HG03196 (cell line): Measurements from ENCODE around the gene PPP1R13B.

Experiments used
- ATAC-seq: cut with Tn5 transposase; IDR thresholded peaks from one replicate; pipeline ENCODE4 v1.9.1; 2021; ENCODE audit not compliant: unreplicated experiment

PPP1R13B gene

GRCh38 chr14:103746701-103747100 is 100.7 kb downstream of the PPP1R13B start:
- no peak for ATAC-seq

GRCh38 chr14:103745424-103745823 is 102.0 kb downstream of the PPP1R13B start:
- ATAC-seq, result no peak

GRCh38 chr14:103744621-103745395 is 102.6 kb downstream of the PPP1R13B start:
- ATAC-seq, result no peak

GRCh38 chr14:103743691-103744090 is 103.7 kb downstream of the PPP1R13B start:
- ATAC-seq, result no peak

- ATAC-seq, result no peak
These were observed 104.7 kb downstream of the PPP1R13B start for GRCh38 chr14:103742499-103743255.

- no peak for ATAC-seq
These were observed 105.5 kb downstream of the PPP1R13B start for GRCh38 chr14:103741876-103742275.

- ATAC-seq, result no peak
These were observed 106.2 kb downstream of the PPP1R13B start for GRCh38 chr14:103740991-103741689.

- ATAC-seq, result no peak
These were observed 107.4 kb downstream of the PPP1R13B start for GRCh38 chr14:103739793-103740501.

- ATAC-seq, result no peak
These were observed 107.9 kb downstream of the PPP1R13B start for GRCh38 chr14:103739466-103739792.

GRCh38 chr14:103738701-103739451 is 108.5 kb downstream of the PPP1R13B start:
- no peak for ATAC-seq

- ATAC-seq, result no peak
These were observed 109.2 kb downstream of the PPP1R13B start for GRCh38 chr14:103738166-103738565.

- ATAC-seq, result no peak
These were observed 109.8 kb downstream of the PPP1R13B start for GRCh38 chr14:103737432-103738045.

- no peak for ATAC-seq
These were observed 110.6 kb downstream of the PPP1R13B start for GRCh38 chr14:103736546-103737431.

GRCh38 chr14:103735815-103736545 is 111.4 kb downstream of the PPP1R13B start:
- ATAC-seq, result no peak

- no peak for ATAC-seq
These were observed 111.9 kb downstream of the PPP1R13B start for GRCh38 chr14:103735439-103735814.

- ATAC-seq, result no peak
These were observed 112.4 kb downstream of the PPP1R13B start for GRCh38 chr14:103735022-103735421.

- no peak for ATAC-seq
These were observed 113.1 kb downstream of the PPP1R13B start for GRCh38 chr14:103734081-103734888.

- ATAC-seq, result no peak
These were observed 113.7 kb downstream of the PPP1R13B start for GRCh38 chr14:103733651-103734050.
